Peyer's patch (tissue), 4 donors: Measurements from ENCODE around the gene TMEM141. TPM values are rescaled to one million over a fixed set of nuclear protein-coding genes. Genes with fewer than 3 reads are reported as not detected.
A peak's percentile ranks its signal among the peaks of the same experiment; 100 is the strongest.

ENCODE experiments used
- DNase-seq, 3 donors: peaks; one replicate each; pipeline ENCODE4 v3.0.0-alpha.2; 2017 to 2019
- H3K27ac ChIP-seq, 4 donors: fragments of 200-600 bp; sonication (generic); one replicate each; pipeline ENCODE4 v1.5.1; 2016 to 2019
- H3K27me3 ChIP-seq, 2 donors: fragments of 200-600 bp; sonication (generic); one replicate each; pipeline ENCODE4 v1.5.1; 2019
- H3K36me3 ChIP-seq, 3 donors: fragments of 200-600 bp; sonication (generic); one replicate each; pipeline ENCODE4 v1.5.1; 2016 to 2019
- H3K4me1 ChIP-seq, 4 donors: fragments of 200-600 bp; sonication (generic); one replicate each; pipeline ENCODE4 v1.5.1; 2016 to 2019
- H3K4me3 ChIP-seq, 4 donors: fragments of 200-600 bp; sonication (generic); 1 replicate in 3 of 4; 2 replicates in 1 of 4; pipeline ENCODE4 v1.5.1; 2016 to 2019; ENCODE audit warnings: mild to moderate bottlenecking in 1 of 4
- H3K9me3 ChIP-seq, 4 donors: fragments of 200-600 bp; sonication (generic); one replicate each; pipeline ENCODE4 v1.5.1; 2016 to 2019; ENCODE audit warnings: mild to moderate bottlenecking in 1 of 4
- POLR2A ChIP-seq, 2 donors: fragments of 450-650 bp; IDR thresholded peaks; one replicate each; pipeline ENCODE4 v1.5.1; 2017; ENCODE audit warnings: antibody characterized with exemption in 2 of 2, mild to moderate bottlenecking in 2 of 2, moderate library complexity in 2 of 2
- total RNA-seq, 4 donors: library from RNA; depleted of rRNA; stranded (reverse); fragments of >200 nt; gene quantifications; one replicate each; pipeline ENCODE4 v1.1.0, GENCODE V29; 2016
- TF ChIP-seq, protein P1 (sequence below), 6 experiments: fragments of 450-650 bp in 4 of 6; fragments of 200-600 bp in 2 of 6; sonication (generic) in 1 of 6; IDR thresholded peaks; one replicate each; pipeline ENCODE4 v1.5.1; 2017 to 2019; ENCODE audit warnings: antibody characterized with exemption in 6 of 6, mild to moderate bottlenecking in 3 of 6, moderate library complexity in 1 of 6

TMEM141 gene
- total RNA-seq, 4 donors from 2014 or later = 52.0 to 240 (median 187) TPM

GRCh38 chr9:136756836-136757235 lies 34.3 kb upstream of the TMEM141 start:
- Histone ChIP-seq H3K27ac (peak overlapping the region in 1 of 4 donors; percentile 66), H3K9me3 (peaks cover 0 to 10% (median 5%) of the 10 kb centered on the region in 4 donors), H3K4me3 (no peak overlapping the region), H3K27me3 (no peaks in the 10 kb centered on the region), H3K36me3 (no peaks in the 10 kb centered on the region), H3K4me1 (peaks cover 0 to 20% (median 0%) of the 10 kb centered on the region in 4 donors)
- DNase-seq = no peak
- TF ChIP-seq, protein P1, sequence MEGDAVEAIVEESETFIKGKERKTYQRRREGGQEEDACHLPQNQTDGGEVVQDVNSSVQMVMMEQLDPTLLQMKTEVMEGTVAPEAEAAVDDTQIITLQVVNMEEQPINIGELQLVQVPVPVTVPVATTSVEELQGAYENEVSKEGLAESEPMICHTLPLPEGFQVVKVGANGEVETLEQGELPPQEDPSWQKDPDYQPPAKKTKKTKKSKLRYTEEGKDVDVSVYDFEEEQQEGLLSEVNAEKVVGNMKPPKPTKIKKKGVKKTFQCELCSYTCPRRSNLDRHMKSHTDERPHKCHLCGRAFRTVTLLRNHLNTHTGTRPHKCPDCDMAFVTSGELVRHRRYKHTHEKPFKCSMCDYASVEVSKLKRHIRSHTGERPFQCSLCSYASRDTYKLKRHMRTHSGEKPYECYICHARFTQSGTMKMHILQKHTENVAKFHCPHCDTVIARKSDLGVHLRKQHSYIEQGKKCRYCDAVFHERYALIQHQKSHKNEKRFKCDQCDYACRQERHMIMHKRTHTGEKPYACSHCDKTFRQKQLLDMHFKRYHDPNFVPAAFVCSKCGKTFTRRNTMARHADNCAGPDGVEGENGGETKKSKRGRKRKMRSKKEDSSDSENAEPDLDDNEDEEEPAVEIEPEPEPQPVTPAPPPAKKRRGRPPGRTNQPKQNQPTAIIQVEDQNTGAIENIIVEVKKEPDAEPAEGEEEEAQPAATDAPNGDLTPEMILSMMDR (IDR thresholded peaks at IDR 0.05) = no peak
- no peak for TF ChIP-seq POLR2A (IDR thresholded peaks at IDR 0.05)

- Histone ChIP-seq H3K4me3 (no peak overlapping the region), H3K9me3 (peaks cover 0 to 7% (median 2%) of the 10 kb centered on the region in 4 donors), H3K36me3 (no peaks in the 10 kb centered on the region), H3K27me3 (no peaks in the 10 kb centered on the region), H3K27ac (peak overlapping the region in 1 of 4 donors; percentile 66), H3K4me1 (peaks cover 0 to 20% (median 0%) of the 10 kb centered on the region in 4 donors)
- TF ChIP-seq POLR2A (IDR thresholded peaks at IDR 0.05) = no peak
- TF ChIP-seq, protein P1 (IDR thresholded peaks at IDR 0.05) = no peak
- DNase-seq = no peak
Observed at GRCh38 chr9:136757328-136757727, 33.8 kb upstream of the TMEM141 start.

GRCh38 chr9:136757751-136758140 lies 33.4 kb upstream of the TMEM141 start:
- no peaks in the 10 kb centered on the region for H3K27me3 ChIP-seq
- H3K36me3 ChIP-seq = no peaks in the 10 kb centered on the region
- DNase-seq = no peak

DNA sequence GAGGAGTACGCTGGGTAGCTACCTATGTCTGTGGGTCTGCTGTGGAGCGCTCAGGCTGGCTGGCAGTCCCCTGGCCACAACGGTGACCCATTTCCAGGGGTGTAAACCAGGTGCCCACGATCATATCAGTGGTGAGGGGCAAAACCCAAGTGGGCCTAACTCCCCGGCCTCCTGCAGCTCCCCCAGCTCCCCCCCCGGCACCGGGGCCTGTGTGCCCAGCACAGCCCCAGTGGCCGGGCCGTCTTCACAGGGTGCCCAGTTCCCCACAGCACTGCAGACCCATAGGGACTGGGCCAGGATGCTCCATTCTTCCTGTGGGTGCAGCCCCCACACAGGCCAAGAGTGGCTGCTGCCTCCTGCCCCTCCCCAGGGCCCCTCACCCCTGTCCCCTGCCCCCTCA lies 32.1 kb upstream of the TMEM141 start:
- Histone ChIP-seq H3K4me1 (peaks cover 0 to 20% (median 0%) of the 10 kb centered on the region in 4 donors), H3K27ac (no peak overlapping the region), H3K36me3 (no peaks in the 10 kb centered on the region), H3K9me3 (peaks cover 0 to 4% (median 0%) of the 10 kb centered on the region in 4 donors), H3K27me3 (no peaks in the 10 kb centered on the region), H3K4me3 (no peak overlapping the region)
- no peak for DNase-seq
- TF ChIP-seq POLR2A (IDR thresholded peaks at IDR 0.05) = no peak
- TF ChIP-seq, protein P1 (IDR thresholded peaks at IDR 0.05) = no peak

More at GRCh38 chr9:136757751-136758140, 33.4 kb upstream of the TMEM141 start:
- H3K9me3 ChIP-seq = peaks cover 0 to 7% (median 2%) of the 10 kb centered on the region in 4 donors
- peak overlapping the region in 1 of 4 donors; percentile 66 for H3K27ac ChIP-seq
- H3K4me1 ChIP-seq = peaks cover 0 to 20% (median 0%) of the 10 kb centered on the region in 4 donors
- H3K4me3 ChIP-seq = no peak overlapping the region
- TF ChIP-seq, protein P1 (IDR thresholded peaks at IDR 0.05) = no peak
- TF ChIP-seq POLR2A (IDR thresholded peaks at IDR 0.05) = no peak

DNA sequence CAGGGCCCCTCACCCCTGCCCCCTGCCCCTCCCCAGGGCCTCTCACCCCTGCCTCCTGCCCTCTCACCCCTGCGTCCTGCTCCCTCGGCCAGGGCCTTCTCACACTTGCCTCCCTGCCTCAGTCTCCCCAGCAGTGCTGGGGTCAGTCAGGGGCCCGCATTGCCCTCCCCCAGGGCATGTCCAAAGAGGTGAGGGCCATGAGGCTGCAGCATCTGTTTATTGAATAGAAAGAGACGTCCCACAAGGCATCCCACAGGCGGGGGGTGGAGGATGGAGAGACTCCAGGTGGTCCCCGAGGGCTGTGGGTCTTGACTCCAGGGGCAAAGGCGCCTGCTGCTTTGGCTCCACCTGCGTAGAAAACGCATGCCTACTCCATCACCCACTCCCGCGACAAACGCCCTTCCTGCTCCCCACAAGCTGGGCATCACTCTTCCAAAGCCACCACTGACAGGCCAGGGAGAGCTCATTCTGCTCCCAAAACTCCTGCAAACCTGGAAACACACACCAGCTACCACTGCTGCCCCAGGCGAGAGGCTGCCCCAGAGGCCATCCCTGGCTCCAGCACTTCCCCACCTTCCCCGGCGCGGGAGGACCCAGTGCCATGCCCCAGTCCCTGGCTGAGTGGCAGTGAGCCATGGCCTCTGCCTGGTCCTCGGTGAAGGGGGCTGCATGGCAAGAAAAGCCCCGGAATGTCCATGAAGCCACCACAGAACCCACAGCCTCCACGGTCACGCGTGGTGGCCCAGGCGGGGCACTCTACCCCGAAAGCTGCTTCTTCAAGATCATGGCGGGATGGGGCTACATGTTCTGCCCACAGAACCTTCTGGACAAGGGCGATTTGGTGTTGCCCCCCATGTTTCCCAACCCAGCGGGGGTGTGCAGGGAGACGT lies 31.5 kb upstream of the TMEM141 start:
- Histone ChIP-seq H3K9me3 (peaks cover 0 to 4% (median 0%) of the 10 kb centered on the region in 4 donors), H3K27ac (no peak overlapping the region), H3K27me3 (no peaks in the 10 kb centered on the region), H3K36me3 (no peaks in the 10 kb centered on the region), H3K4me1 (peaks cover 0 to 19% (median 0%) of the 10 kb centered on the region in 4 donors), H3K4me3 (no peak overlapping the region)
- TF ChIP-seq, protein P1 (IDR thresholded peaks at IDR 0.05) = no peak
- TF ChIP-seq POLR2A (IDR thresholded peaks at IDR 0.05) = no peak
- DNase-seq = no peak
